HG02981 (cell line): ENCODE data around the gene EMC8.
"Not testable (repeated sequence)": the region's sequence is repeated elsewhere in the genome, so short reads cannot be mapped to it uniquely, and the experiment has no call there.

Source experiments
- ATAC-seq: cut with Tn5 transposase; IDR thresholded peaks from one replicate; pipeline ENCODE4 v1.9.1; 2021; ENCODE audit warnings: mild to moderate bottlenecking, moderate library complexity; ENCODE audit not compliant: unreplicated experiment

Gene EMC8

DNA sequence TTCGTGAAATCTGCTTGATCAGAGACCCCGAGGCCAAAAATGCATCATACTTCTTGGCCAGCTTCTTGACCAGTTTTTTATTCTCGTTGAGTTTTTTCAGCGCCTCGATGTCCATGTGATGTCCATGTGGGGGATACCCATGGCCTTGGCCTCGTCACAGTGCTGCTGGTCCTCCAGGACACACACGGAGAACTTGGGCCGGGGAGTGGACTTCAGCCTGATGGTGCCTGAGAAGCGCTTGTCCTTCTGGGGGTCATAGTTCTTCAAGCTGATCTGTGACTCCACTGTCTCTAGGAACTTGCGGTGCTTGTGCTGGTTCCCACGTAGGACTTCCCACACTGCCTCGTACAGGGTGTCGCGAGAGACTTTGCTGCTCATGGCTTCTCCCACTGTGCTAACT is 16.8 kb upstream of the EMC8 start:
- no peak for ATAC-seq

DNA sequence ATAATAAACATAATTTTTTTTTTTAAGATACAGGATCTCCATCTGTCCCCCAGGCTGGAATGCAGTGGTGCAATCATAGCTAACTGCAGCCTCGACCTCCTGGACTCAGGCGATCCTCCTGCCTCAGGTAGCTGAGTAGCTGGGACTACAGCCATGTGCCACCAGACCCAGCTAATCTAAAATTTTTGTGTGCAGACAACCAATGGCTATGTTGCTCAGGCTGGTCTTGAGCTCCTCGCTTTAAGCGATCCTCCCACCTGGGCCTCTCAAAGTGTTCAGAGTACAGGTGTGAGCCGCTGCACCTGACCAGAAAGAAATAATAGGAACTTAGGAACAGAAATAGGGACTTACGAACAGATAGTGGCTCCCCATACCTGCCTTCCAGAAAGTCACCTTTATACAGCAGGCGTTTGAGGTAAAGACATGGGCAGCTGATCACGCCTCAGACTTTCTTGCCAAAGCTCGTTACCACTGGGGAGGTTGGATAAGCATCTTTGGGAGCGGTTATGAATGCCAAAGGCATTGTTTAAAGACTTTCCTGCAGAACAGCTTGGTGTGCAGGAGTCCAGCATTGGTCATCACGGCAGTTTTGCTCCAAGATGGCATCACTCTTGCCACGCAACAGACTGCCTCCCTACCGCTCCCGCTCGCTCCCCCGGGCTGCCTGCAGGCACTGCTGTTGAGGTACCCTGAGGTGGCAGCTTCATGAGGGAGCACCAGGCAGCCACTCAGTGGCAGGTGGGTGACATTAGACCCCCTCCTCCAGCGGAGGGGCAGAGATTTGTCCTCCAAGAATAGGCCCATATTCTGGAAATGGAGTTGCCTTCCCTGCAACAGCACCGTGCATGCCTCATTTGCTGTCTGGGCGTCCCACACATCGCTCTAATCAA is 13.7 kb upstream of the EMC8 start:
- ATAC-seq: no peak

DNA sequence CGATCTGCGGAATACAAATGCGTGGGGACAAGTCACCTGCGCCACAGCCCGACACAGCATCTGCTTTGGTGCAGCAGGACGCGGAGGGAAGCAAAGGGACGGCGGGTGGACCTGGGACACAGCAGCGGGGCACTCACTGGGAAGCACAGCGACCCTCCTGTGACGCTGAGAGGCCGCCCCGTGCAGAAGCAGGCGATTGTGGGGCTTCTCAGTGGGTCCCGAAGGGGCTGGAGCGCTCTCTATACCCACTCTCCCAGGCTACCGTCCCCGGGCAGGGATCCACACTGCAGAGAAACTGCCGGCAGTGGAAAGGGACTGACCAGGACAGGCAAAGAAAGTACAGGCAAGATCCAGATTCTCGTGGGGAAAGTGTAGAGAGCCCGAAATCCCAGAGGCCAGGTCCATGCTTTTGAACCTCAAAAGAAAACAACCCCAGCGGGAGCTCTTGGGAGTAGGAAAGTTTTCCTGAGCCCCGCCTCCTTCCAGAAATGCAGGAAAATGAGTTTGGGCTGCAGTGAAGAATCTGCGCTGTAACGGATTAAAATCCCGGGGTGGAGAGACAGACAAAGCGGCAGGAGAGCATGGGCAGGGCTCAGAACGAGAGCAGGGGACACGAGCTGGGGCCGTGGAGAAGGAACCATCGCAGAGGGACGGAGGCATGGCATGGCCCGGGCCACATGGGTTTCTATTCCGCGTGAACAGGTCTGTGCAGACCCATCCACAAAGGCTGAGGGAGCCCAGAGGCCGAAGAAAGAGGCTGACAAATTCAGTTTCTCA is 12.9 kb upstream of the EMC8 start:
- ATAC-seq: no peak

DNA sequence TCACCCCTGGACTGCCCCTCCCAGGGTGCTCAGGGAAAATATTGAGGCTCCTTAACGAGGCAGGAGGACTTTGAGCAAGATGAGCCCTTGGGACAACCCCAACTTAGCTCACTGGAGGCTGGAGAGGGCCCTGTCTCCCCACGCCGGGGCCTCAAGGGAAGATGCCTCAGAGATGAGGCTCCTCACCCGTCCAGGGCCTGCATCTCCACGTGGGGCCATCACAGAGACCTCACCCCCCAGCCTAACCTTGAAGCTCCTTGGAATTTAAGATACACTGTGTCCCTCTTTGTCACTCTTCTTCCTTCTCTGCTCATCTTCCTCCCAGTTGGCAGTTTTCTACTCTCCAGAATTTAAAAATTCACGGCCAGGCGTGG is 11.4 kb upstream of the EMC8 start:
- ATAC-seq: no peak

DNA sequence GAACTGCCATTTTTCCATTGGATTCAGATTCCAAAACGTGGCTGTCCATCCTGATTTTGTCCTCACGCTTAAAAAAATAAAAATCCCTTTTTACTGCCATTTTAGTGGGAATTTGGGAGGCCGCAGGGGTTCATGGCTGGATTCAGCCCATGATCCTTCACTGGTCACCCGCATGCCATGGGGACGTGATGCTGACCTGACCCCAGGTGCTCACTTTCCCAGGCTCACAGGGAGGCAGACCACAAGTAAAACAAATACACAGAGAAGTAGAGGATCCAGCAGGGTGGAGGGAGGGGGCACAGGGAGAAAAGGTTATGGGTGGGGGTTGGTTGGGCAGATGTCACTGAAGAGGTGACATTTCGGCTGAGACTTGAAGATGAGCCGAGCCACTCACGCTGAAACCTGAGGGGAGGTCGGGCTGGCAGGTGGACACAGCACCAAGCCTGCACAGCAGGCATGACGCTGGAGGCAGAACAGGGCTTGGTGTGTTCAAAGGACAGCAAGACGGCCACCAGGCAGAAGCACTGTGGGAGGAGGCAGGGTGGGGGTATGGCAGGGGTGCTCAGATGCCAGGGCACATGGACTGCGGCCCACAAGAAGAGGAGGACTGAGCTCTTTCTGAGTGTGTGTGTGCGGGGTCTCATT is 10.9 kb upstream of the EMC8 start:
- no peak for ATAC-seq

DNA sequence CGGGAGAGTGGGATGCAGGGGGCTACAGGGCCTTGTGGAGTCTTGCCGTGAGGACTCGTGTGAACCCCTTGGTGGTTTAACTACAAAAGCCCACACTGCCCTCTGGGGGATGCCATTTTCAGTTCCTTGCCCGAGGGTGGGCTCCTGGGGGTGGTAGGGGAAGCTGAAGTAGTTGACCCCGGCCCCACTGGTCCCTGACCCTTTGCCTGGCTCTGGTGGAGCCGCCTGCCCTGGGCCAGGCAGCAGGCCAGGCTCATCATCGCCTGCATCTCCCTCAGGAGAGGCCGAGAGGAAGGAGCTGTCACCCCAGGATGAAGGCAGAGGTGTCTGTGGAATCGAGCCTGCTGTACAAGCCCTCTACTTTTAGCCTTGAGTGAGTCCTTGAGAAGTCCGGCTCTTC is 10.3 kb upstream of the EMC8 start:
- no peak for ATAC-seq

DNA sequence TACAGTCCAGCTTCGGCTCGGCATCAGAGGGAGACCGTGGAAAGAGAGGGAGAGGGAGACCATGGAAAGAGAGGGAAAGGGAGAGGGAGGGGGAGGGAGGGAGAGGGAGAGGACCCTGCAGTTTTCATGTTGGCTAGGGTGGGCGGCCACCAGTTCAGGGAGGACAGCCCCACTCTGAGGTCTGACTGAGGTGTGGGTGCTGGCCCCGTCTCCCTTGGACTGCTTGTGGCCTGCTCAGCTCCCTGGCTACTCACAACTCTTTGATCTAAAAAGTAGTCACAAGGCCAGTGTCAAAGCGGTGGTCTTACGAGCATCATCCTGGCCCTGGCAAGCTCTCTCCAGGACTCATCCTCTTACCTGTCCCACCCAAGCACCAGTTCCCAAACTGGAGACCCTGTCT is 9.6 kb upstream of the EMC8 start:
- no peak for ATAC-seq

DNA sequence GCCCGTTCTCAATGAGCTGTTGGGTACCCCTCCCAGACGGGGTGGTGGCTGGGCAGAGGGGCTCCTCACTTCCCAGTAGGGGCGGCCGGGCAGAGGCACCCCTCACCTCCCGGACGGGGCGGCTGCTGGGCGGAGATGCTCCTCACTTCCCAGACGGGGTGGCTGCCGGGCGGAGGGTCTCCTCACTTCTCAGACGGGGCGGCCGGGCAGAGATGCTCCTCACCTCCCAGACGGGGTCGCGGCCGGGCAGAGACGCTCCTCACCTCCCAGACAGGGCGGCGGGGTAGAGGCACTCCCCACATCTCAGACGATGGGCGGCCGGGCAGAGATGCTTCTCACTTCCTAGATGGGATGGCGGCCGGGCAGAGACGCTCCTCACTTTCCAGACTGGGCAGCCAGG is 8.8 kb upstream of the EMC8 start:
- ATAC-seq: not testable (repeated sequence)

DNA sequence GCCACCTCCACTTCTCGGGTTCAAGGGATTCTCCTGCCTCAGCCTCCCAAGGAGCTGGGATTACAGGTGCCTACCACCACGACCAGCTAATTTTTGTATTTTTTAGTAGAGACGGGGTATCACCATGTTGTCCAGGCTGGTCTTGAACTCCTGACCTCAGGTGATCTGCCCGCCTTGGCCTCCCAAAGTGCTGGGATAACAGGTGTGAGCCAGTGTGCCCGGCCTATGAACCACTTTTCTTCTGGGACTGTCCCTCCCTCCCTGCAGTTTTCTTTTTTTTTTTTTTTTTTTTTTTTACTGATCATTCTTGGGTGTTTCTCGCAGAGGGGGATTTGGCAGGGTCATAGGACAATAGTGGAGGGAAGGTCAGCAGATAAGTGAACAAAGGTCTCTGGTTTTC is 8.0 kb upstream of the EMC8 start:
- ATAC-seq: not testable (repeated sequence)

DNA sequence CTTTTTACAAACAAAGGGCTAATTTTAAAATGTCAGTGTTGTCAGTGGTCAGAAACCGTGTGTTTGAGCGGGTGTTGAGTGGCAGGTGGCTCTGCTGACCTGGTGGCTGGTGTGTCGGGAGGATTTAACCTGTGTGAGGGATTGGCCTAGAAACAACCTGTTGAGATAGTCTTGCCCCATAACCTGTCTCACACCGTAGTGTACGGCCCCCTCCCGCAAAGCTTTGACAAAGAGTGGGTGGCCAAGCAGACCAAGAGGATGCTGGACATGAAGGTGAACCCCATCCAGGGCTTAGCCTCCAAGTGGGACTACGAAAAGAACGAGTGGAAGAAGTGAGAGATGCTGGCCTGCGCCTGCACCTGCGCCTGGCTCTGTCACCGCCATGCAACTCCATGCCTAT is 7.2 kb upstream of the EMC8 start:
- ATAC-seq: no peak

DNA sequence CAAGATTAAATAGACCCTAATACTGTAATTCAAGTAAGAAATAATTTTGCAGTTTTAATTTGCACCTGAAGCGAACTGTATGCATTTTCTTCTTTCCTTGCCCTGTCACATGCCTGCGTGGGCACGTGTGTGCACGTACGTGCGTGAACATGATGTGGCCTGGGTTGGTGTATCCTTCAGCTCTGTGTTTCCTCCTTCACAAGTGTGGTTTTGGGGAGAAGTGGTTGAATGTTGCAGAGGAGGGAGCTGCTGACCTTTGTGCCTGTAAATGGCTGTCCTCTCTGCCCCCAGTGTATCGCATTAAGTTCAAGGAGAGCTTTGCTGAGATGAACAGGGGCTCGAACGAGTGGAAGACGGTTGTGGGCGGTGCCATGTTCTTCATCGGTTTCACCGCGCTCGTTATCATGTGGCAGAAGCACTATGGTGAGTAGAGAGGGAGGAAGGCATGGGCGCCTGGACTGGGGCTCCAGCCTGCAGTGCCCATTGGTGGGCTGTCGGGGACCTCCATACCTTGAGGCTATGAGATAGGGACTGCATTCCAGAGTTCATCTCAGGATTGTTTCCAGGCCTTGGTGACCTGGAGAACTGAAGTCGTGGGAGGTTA is 6.2 kb upstream of the EMC8 start:
- ATAC-seq: no peak

DNA sequence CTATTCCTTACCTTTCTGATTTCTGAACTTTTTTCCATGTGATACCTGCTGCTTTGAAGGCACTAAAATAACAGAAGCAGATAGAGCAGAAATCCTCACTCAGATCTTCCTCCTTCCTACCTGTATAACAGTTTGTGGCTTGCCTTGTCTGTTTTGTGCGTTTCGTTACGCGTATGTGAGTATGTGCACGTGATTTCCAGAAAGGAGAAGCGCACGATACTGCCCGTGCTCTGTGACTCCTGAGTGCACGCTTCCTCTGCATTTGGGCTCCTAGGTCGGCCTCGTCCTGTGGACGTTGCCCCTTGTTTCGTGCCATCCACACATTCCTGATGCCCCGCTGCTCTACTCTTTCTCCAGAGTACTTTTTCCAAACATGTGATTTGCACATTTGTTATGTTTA is 4.2 kb upstream of the EMC8 start:
- no peak for ATAC-seq

DNA sequence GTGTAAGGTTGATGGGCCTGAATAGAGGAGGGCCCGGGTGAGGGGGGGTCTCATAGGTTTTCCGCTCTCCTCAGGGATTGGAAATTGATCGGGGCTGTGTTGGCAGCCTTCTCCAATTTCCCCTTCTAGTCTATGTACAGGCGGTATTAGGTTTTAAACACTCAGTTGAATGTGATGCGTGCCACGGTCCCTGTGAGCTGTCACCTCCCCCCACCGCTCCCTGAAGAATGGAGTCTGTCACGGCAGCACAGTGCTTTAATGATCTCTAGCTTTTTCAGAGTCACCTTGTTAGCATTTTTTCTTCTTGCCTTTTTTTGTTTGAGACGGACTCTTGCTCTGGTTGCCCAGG is 951 bp upstream of the EMC8 start:
- peak; percentile 20 for ATAC-seq

DNA sequence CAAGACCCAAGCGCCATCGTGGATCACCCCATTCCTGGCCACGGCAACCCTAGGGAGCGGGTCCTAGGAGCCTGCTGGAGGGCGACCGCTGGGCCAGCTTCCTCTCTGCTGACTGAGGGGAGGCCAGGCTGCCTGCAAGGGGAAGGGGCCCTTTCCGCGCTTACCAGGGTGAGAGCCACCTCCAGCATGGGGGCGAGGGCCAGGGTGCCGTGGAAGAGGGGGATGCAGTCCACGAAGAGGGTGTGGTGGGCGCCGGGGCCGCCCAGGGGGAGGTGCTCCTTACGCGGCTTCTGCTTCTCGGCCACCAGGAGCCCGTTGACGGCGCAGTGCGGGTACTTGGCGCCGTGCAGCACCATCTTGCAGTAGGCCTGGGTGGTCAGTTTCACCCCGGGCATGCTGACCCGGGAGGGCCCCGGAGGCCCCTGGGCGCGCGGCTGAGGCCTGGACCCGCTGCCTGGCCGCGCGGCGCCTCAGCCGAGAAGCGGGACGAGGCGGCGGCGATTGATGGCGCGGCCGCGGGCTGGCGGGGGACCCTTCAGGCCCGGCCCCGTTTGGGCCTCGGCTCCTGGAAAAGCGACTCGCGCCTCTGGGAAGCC is 345 bp downstream of the EMC8 start:
- ATAC-seq: peak; percentile 33

DNA sequence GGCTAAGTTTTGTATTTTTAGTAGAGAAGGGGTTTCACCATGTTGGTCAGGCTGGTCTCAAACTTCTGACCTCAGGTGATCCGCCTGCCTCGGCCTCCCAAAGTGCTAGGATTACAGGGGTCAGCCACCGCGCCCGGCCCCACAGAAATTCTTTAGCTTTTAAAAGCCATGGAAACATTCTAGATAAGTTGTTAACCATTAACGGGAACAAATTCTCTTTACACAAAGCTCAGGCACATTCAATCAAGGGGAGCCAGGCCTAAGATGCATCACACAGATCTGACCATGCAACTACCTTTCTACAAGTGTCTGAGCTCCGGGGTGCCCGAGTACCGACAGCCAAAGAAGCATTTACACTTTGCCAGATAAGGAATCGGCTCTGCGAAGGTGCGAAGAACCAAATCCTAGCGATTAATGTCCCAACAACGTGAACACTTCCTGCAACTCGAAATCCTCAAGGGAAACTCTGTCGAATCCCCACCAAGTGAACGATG is 1.0 kb downstream of the EMC8 start:
- ATAC-seq: no peak

DNA sequence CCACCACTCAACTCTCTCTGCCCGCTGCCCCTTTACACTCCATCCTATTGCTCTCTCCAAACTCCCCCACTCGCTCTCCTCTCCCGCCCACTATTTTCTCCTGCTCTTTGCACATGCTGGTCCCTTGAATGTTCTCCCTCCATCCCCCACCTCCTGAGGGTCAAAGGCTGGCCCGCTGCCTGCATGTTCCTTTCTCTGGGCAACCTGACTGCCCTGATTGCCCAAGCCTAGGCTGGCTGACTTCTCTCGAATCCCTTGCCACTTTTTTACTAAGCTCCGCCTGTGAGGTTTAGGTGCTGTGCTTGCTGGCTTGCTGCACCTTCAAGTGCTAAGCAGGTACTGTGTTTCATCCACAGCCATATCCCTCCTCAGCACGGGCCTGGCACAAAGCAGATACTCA is 2.7 kb downstream of the EMC8 start:
- ATAC-seq: no peak

DNA sequence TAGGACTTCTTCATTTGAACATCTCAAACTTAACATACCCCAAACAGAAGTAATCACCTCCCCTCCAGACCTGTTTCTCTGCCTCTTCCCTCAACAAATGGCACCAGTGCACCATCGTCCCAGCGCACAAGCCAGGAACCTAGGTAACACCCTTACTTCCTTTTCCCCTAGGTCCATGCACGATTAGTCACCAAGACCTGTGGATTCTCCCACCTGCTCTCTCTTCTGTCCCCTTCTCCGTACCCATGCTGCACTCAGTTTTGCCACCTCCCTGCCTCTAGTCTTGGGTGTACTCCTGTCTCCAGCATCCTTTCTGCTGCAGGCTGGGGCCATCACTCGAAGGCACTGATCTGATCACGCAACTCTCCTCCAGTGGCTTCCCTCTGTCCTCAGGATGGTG is 3.2 kb downstream of the EMC8 start:
- no peak for ATAC-seq

DNA sequence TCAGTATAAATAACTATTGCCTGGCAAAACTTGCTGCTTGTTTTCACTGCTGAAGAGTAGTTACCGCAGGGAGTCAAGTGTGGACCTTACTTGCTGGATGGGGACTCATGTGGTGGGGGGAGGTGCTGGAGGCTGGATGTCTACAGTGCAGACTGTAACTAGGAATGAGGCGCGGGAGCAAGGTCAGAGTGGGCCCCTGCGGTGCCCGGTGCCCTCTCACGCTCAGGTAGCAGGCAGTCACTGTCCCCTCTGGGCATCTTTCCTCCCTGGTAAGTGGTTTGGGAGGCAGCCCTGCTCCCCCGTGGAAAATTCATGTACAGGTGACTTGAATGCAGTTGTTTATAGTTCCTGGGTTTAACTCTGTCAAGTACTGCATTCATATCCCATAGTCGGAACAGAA is 4.6 kb downstream of the EMC8 start:
- ATAC-seq: no peak

DNA sequence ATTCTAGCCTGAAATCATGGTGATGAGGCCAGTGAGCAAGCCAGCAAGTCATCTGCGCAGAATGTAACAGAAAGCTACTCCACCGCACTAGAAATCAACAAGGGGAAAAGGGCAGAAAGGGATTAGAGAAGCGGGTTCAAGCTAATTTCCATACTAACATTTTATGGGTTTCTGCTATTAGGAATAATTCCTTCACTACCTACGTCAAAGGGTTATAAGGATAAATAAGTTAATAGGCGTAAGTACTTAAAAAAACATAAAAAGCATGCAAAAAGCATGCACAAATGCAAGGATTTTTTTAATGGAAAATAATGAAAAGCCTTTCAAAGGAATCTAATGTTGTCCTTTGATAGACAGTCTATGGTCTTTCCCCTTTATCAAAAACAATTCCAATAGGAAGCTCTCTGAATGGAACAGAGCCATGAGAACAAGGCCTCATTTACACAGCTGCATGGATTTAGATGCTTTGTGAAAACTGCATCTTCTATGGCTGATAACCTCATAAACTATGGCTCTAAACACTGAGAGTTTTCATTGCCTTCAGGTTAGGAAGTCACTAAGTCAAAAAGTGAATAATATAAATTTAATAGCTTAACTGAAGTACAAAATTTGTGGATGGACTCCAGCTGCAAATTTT is 5.6 kb downstream of the EMC8 start:
- ATAC-seq: no peak

DNA sequence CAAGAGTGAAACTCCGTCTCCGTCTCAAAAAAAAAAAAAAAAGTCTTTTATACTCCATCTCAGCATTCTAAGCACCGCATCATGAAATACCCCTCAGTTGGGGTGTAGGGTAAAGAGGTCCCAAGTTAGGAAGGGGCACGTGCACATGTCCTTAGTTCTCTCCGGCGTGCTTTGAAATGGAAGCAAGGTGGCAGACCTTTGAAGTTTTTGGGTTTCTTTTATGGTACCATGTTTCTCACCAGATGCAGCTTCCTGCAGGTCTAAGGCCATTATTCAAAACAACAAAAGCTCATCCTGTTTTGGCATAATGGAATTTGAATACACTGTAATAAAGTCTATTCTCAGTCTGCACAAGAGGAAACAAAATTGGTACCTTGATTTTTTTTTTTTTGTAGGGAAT is 9.6 kb downstream of the EMC8 start:
- ATAC-seq: no peak

DNA sequence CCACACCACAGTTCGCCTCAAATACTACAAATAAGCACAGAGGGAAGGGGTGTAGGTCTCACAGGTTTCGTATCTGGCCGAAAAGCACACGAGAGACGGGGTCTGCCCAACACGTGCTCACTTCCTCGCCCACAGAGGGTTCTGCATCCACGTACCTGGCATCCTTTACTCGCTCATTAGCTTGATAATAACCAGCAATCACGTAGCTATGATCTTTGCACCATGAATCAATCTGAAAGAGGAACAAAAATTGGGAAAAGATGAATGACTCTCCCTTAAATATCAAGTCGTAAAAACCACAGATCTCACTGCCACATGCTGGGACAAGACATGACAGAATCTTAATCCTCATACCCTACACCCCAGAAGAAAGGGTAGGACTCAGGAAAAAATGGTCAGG is 10.5 kb downstream of the EMC8 start:
- ATAC-seq: no peak
